Measurements from ENCODE around the gene KRTAP9-7.
"Not testable (repeated sequence)": the region's sequence is repeated elsewhere in the genome, so short reads cannot be mapped to it uniquely, and the experiment has no call there.

GRCh38 chr17:41232399-41233105 lies 42.9 kb upstream of the KRTAP9-7 start, which contains the start of gene KRTAP9-3:
- not testable (repeated sequence) for TF ChIP-seq EZH2 (IDR thresholded peaks at IDR 0.05; ENCODE audit: low read depth)
- TF ChIP-seq, protein P1, sequence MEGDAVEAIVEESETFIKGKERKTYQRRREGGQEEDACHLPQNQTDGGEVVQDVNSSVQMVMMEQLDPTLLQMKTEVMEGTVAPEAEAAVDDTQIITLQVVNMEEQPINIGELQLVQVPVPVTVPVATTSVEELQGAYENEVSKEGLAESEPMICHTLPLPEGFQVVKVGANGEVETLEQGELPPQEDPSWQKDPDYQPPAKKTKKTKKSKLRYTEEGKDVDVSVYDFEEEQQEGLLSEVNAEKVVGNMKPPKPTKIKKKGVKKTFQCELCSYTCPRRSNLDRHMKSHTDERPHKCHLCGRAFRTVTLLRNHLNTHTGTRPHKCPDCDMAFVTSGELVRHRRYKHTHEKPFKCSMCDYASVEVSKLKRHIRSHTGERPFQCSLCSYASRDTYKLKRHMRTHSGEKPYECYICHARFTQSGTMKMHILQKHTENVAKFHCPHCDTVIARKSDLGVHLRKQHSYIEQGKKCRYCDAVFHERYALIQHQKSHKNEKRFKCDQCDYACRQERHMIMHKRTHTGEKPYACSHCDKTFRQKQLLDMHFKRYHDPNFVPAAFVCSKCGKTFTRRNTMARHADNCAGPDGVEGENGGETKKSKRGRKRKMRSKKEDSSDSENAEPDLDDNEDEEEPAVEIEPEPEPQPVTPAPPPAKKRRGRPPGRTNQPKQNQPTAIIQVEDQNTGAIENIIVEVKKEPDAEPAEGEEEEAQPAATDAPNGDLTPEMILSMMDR (conservative IDR thresholded peaks at IDR 0.05): not testable (repeated sequence)

Data from PC-9 (cell line).